Suprapubic skin (tissue), 4 donors: ENCODE data around the gene EAF1. TPM values are rescaled to one million over a fixed set of nuclear protein-coding genes. Genes with fewer than 3 reads are reported as not detected.

Experiments
- DNase-seq, 2 donors: peaks; one replicate each; pipeline ENCODE4 v3.0.0-alpha.2; 2019; ENCODE audit warnings: low spot score in 2 of 2
- H3K27ac ChIP-seq: fragments of 200-600 bp; sonication (generic); one replicate; pipeline ENCODE4 v1.5.1; 2019
- H3K27me3 ChIP-seq: fragments of 200-600 bp; sonication (generic); one replicate; pipeline ENCODE4 v1.5.1; 2019
- H3K36me3 ChIP-seq: fragments of 200-600 bp; sonication (generic); one replicate; pipeline ENCODE4 v1.5.1; 2019
- H3K4me1 ChIP-seq: fragments of 200-600 bp; sonication (generic); one replicate; pipeline ENCODE4 v1.5.1; 2019
- H3K4me3 ChIP-seq: fragments of 200-600 bp; sonication (generic); one replicate; pipeline ENCODE4 v1.5.1; 2019; ENCODE audit warnings: mild to moderate bottlenecking
- H3K9me3 ChIP-seq: fragments of 200-600 bp; sonication (generic); one replicate; pipeline ENCODE4 v1.5.1; 2019
- CTCF ChIP-seq, 2 donors: fragments of 200-600 bp in 1 of 2; fragments of 450-650 bp in 1 of 2; sonication (generic) in 1 of 2; IDR thresholded peaks; one replicate each; pipeline ENCODE4 v1.5.1; 2016 to 2019; ENCODE audit warnings: antibody characterized with exemption in 2 of 2, mild to moderate bottlenecking in 1 of 2, moderate library complexity in 1 of 2
- EP300 ChIP-seq: sonication (generic); formaldehyde crosslinking; IDR thresholded peaks from one replicate; pipeline ENCODE4 v1.6.1; 2017; ENCODE audit warnings: antibody characterized with exemption
- POLR2A ChIP-seq, 2 donors: fragments of 450-650 bp; IDR thresholded peaks; one replicate each; pipeline ENCODE4 v1.6.1; 2017; ENCODE audit warnings: antibody characterized with exemption in 2 of 2, mild to moderate bottlenecking in 2 of 2, moderate library complexity in 2 of 2
- POLR2AphosphoS5 ChIP-seq, 3 donors: sonication (generic); formaldehyde crosslinking; IDR thresholded peaks; one replicate each; pipeline ENCODE4 v1.6.1; 2017; ENCODE audit warnings: antibody characterized with exemption in 3 of 3
- WGBS: methylation state at CpG from one replicate; pipeline ENCODE4 v1.1.5; 2018; 5-methylcytosine and 5-hydroxymethylcytosine counted together
- total RNA-seq, 4 donors: library from RNA; depleted of rRNA; stranded (reverse); fragments of >200 nt; gene quantifications; one replicate each; pipeline ENCODE4 v1.1.0, GENCODE V29; 2016

The EAF1 gene
- total RNA-seq, 4 donors from 2014 or later: 33.4 to 52.3 (median 42.7) TPM

DNA sequence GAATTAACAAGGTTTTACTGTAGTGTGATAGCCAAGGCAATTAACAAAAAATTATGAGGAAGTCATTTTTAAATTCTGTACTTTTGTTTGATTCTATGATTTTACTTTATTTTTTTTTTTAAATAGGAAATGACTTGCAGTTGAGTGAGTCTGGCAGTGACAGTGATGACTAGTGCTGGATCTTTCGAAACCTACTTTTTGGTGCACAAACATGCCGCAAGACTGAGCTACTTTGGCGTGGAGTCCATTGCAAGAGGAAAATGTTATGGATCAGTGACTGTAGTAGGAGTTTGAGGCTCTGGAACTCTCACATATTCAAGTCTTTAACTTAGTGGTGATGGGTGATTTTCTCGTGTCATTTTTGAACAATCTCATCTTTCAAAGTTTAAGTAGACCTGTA, 11.6 kb downstream of the EAF1 start:
- no peak for TF ChIP-seq CTCF (IDR thresholded peaks at IDR 0.05)
- no peak for TF ChIP-seq POLR2AphosphoS5 (IDR thresholded peaks at IDR 0.05)
- no peak for TF ChIP-seq POLR2A (IDR thresholded peaks at IDR 0.05)
- no peak for TF ChIP-seq EP300
- Histone ChIP-seq H3K4me1 (no peaks in the 10 kb centered on the region), H3K36me3 (peaks cover 85% of the 10 kb centered on the region), H3K27me3 (no peaks in the 10 kb centered on the region), H3K27ac (no peak overlapping the region), H3K4me3 (no peak overlapping the region), H3K9me3 (no peaks in the 10 kb centered on the region)
- WGBS: 79% methylated on average over 4 of the region's 4 CpGs
- no peak for DNase-seq

DNA sequence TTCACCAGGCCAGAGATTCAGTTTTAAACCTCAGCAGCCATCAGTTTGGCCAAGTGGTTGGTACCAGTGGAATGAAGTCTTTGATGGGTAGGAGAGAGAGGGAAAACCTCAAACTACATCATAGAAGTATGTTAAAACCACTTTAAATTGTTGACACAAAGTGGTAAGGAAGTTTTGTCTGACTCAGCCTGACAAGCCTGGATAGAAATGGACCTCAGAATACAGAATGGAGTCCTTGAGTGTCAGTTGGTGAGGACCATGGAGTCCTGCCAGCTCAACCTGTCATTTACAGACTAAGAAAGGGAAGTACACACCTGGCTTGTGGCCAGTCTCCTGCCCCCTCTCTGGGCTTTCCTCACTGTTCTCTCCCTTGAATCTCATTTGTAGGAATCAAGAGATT, 12.1 kb downstream of the EAF1 start:
- Histone ChIP-seq H3K36me3 (peaks cover 80% of the 10 kb centered on the region), H3K9me3 (no peaks in the 10 kb centered on the region), H3K4me1 (no peaks in the 10 kb centered on the region), H3K4me3 (no peak overlapping the region), H3K27ac (no peak overlapping the region), H3K27me3 (no peaks in the 10 kb centered on the region)
- no peak for TF ChIP-seq POLR2AphosphoS5 (IDR thresholded peaks at IDR 0.05)
- no peak for TF ChIP-seq CTCF (IDR thresholded peaks at IDR 0.05)
- no peak for TF ChIP-seq EP300
- no peak for TF ChIP-seq POLR2A (IDR thresholded peaks at IDR 0.05)
- DNase-seq: no peak

DNA sequence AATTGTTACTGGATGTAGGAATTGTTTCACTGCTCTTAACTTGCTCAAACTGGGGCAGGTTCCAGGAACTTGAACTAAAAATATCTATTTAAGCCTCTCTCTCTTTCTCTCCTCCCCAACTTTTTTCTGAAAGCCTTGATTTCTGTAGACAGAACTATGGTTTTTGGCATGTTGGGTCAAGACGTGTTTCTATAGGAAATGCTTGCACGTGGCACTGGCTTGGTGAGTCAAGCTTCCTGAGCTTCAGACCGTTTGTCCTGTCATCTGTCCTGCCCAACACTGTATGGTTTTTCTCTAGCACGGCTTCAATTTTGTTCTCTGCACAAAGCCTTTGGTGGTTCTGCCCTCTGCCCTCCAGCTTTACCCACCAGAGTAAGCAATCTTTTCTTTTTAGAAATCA, 13.5 kb downstream of the EAF1 start:
- WGBS: 53% methylated on average over 4 of the region's 4 CpGs
- TF ChIP-seq POLR2A (IDR thresholded peaks at IDR 0.05) (no peak), POLR2AphosphoS5 (IDR thresholded peaks at IDR 0.05) (no peak), CTCF (IDR thresholded peaks at IDR 0.05) (no peak), EP300 (no peak)
- Histone ChIP-seq H3K27me3 (no peaks in the 10 kb centered on the region), H3K4me1 (no peaks in the 10 kb centered on the region), H3K27ac (no peak overlapping the region), H3K36me3 (peaks cover 71% of the 10 kb centered on the region), H3K9me3 (no peaks in the 10 kb centered on the region), H3K4me3 (no peak overlapping the region)
- no peak for DNase-seq

DNA sequence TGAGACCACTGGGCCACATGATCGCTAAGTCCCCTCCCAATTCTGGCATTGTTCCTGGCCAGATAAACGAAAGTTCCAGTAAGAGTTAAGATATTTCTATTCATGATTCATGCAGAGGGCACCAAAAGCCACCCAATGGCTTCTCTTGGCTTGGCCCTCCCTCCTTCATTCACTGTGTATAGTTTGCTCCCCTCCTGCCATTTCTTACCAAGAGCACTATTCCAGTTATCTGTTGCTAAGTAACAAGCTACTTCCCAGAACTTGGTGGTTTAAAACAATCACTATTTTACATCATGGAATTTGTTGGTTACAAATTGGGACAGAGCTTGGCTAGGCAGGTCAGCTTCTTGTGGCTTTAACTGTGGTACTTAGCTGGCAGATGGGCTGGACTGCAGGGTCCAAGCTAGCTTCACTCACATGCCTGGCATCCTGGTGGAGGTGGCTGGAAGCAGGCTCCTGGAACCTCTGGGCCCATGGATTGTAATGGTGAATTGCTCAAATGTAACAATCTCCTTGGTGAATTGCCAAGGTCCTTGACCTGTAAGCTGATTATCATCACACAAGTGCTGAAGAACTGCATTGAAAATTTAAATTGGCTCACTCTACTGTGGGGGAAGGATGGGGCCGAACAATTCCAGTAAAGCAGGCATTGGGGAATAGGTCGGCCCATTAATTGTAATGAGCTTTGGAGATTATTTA, 16.6 kb downstream of the EAF1 start:
- H3K27ac ChIP-seq: no peak overlapping the region
- H3K27me3 ChIP-seq: no peaks in the 10 kb centered on the region
- WGBS: 84% methylated on average over 4 of the region's 4 CpGs
- peaks cover 41% of the 10 kb centered on the region for H3K36me3 ChIP-seq
- TF ChIP-seq EP300: no peak
- no peak for TF ChIP-seq CTCF (IDR thresholded peaks at IDR 0.05)
- no peak for TF ChIP-seq POLR2A (IDR thresholded peaks at IDR 0.05)
- TF ChIP-seq POLR2AphosphoS5 (IDR thresholded peaks at IDR 0.05): no peak
- H3K4me3 ChIP-seq: no peak overlapping the region
- H3K4me1 ChIP-seq: no peaks in the 10 kb centered on the region
- DNase-seq: peak in 1 of 2 donors; percentile 47
- no peaks in the 10 kb centered on the region for H3K9me3 ChIP-seq

- WGBS: 80% methylated on average over 3 of the region's 3 CpGs
- no peak overlapping the region for H3K27ac ChIP-seq
- H3K36me3 ChIP-seq: peaks cover 13% of the 10 kb centered on the region
- H3K4me1 ChIP-seq: no peaks in the 10 kb centered on the region
- TF ChIP-seq EP300 (no peak), CTCF (IDR thresholded peaks at IDR 0.05) (no peak)
- H3K9me3 ChIP-seq: no peaks in the 10 kb centered on the region
- H3K4me3 ChIP-seq: no peak overlapping the region
- H3K27me3 ChIP-seq: no peaks in the 10 kb centered on the region
- DNase-seq: peak in 1 of 2 donors; percentile 59
Measured at GRCh38 chr3:15449489-15450224, 22.3 kb downstream of the EAF1 start.
